Motor neuron (in vitro differentiated cells): ENCODE results near the gene MAP1LC3A. TPM values are rescaled to one million over a fixed set of nuclear protein-coding genes. Genes with fewer than 3 reads are reported as not detected.
"Not testable (repeated sequence)": the region's sequence is repeated elsewhere in the genome, so short reads cannot be mapped to it uniquely, and the experiment has no call there.

ENCODE experiments used
- ATAC-seq, 8 experiments: fragments of 200-7000 bp; cut with Tn5 transposase; replicated peaks in 6 of 8; 2 replicates each; pipeline ENCODE4 v1.8.0; 2021; ENCODE audit warnings: mild to moderate bottlenecking in 8 of 8, moderate library complexity in 8 of 8
- H3K27ac ChIP-seq, 2 donors: fragments of 250-450 bp; sonication (Bioruptor Pico); 2 replicates each; pipeline ENCODE4 v1.9.0; 2021; ENCODE audit warnings: antibody characterized with exemption in 2 of 2, mild to moderate bottlenecking in 2 of 2, moderate library complexity in 1 of 2
- H3K4me1 ChIP-seq, 2 donors: fragments of 250-450 bp; sonication (Bioruptor Pico); replicated peaks in 1 of 2; 2 replicates each; pipeline ENCODE4 v1.6.1; 2021; ENCODE audit warnings: antibody characterized with exemption in 2 of 2, mild to moderate bottlenecking in 2 of 2, moderate library complexity in 1 of 2
- H3K4me3 ChIP-seq, 5 donors: fragments of 250-450 bp; sonication (Bioruptor Pico); 2 replicates each; pipeline ENCODE4 v1.9.0; 2021; ENCODE audit warnings: antibody characterized with exemption in 5 of 5, mild to moderate bottlenecking in 5 of 5, moderate library complexity in 4 of 5
- WGBS, 10 experiments: fragments of 450-650 bp; shearing (Covaris generic); methylation state at CpG; one replicate each; pipeline ENCODE4 v1.0.0; 2022; 5-methylcytosine and 5-hydroxymethylcytosine counted together
- in situ Hi-C, 9 experiments: fragments of 400-800 bp; cut with MboI; loops; one replicate each; pipeline ENCODE4 v1.15.0; 2021; ENCODE audit warnings: low sequenced_read_pairs in 9 of 9, low pct_unique_long_range_greater_than_20kb in 2 of 9; ENCODE audit not compliant: unreplicated experiment in 9 of 9
- total RNA-seq, 8 experiments: library from RNA; unstranded; fragments of 300-600 nt; gene quantifications; 2 replicates each; pipeline versions ENCODE4 v1.2.3 to v1.2.4, GENCODE V29; 2022

The MAP1LC3A gene
- total RNA-seq, 8 experiments from 2014 or later: 14.5 to 80.4 (median 41.6) TPM

DNA sequence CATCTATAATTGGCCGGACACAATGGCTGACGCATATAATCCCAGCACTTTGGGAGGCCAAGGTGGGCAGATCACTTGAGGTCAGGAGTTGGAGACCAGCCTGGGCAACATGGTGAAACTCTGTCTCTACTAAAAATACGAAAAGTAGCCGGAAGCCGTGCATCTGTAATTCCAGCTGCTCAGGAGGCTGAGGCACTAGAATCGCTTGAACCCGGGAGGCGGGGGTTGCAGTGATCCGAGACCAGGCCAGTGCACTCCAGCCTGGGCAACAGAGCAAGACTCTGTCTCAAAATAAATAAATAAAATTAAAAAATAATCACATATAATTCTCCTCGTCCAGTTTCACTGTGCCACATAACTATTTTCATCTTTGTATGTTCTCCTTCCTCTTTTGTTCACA is 38.7 kb upstream of the MAP1LC3A start:
- H3K4me1 ChIP-seq, H3K4me3 ChIP-seq, ATAC-seq, in situ Hi-C loops, H3K27ac ChIP-seq: not testable (repeated sequence)
- 51 to 100% (median 95%) methylated on average over 1 to 10 of the region's 10 CpGs; no CpG with 5 or more reads in 1 of the 10 experiments for WGBS, 10 experiments

DNA sequence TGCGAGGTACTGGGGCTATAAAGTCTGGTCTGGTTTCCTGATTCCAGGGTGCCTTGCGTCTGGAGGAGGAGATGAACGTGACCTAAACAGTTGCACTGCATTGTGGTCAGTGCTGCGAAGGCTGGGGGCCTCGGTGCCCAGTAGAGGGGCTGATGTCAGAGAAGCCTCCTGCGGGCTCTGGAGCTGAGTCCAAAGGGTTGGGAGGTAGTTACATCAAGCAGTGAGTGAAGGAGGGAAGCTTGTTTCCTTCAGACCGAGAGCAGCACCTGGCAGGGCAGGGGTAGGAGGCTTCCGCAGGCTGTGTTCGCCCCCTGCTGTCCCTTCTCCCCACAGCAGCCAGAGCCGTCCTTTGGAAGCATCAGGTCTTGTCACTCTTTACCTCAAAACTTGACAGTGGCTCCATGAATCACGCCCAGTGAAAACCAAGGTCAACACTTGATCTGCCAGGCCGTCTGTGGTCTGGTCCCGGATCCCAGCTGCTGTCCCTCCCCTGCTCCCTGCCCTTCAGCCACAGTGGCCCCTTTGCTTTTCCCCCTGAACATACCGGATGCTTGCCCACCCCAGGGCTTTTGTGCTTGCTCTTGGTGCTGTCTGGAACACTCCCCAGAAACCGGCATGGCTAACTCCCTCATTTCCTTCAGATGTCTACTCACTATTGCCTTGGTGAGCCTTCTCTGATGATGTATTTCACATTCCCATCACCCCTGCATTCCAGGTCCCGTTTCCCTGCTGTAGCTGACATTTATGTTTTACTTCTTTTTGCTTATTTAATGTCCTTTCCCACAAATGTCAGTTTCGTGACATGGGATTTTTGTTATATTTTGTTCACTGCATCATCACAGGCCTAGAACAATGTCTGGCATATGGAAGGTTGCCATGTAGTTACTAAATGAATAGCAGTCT is 35.3 kb upstream of the MAP1LC3A start:
- peak; percentile 1 to 61 (median 46) for ATAC-seq
- Histone ChIP-seq H3K4me3 (no peak overlapping the region), H3K4me1 (no peaks in the 10 kb centered on the region), H3K27ac (no peak overlapping the region)
- WGBS, 10 experiments: 26 to 100% (median 58%) methylated on average over 1 to 8 of the region's 17 CpGs
- in situ Hi-C loops: no loop called here

DNA sequence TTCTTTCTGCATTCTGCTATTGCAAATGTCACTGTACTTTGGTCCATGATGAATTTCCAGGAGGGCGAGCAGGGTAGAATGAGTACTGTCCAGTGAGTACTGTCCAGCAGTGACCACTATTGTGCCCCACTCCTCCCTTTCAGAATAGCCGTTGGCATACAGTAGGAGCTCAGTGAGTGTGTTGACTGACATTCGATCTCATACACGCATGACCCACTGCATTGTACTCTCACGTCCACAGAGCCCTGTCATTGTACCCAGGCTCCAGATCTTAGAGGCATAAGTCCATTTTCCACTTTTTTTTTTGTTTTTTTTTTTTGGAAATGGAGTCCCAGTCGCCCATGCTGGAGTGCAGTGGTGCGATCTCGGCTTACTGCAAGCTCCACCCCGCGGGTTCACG is 34.1 kb upstream of the MAP1LC3A start:
- no peaks in the 10 kb centered on the region for H3K4me1 ChIP-seq
- no peak overlapping the region for H3K4me3 ChIP-seq
- 60 to 100% (median 95%) methylated on average over 1 to 10 of the region's 11 CpGs; no CpG with 5 or more reads in 2 of the 10 experiments for WGBS, 10 experiments
- in situ Hi-C loops: no loop called here
- no peak overlapping the region for H3K27ac ChIP-seq
- ATAC-seq: no peak

- Histone ChIP-seq H3K4me3 (no peak overlapping the region), H3K27ac (no peak overlapping the region), H3K4me1 (no peaks in the 10 kb centered on the region)
- 35 to 100% (median 92%) methylated on average over 1 to 7 of the region's 7 CpGs; no CpG with 5 or more reads in 2 of the 10 experiments for WGBS, 10 experiments
- in situ Hi-C loops: loop anchor here in 1 of 9 experiments (25.0 kb wide), 1 partner anchor 187 kb away; the partner anchor contains the start of gene TP53INP2
- ATAC-seq: peak in 1 of 8 experiments; percentile 2
Measured at GRCh38 chr20:34525342-34525708, 33.2 kb upstream of the MAP1LC3A start.

DNA sequence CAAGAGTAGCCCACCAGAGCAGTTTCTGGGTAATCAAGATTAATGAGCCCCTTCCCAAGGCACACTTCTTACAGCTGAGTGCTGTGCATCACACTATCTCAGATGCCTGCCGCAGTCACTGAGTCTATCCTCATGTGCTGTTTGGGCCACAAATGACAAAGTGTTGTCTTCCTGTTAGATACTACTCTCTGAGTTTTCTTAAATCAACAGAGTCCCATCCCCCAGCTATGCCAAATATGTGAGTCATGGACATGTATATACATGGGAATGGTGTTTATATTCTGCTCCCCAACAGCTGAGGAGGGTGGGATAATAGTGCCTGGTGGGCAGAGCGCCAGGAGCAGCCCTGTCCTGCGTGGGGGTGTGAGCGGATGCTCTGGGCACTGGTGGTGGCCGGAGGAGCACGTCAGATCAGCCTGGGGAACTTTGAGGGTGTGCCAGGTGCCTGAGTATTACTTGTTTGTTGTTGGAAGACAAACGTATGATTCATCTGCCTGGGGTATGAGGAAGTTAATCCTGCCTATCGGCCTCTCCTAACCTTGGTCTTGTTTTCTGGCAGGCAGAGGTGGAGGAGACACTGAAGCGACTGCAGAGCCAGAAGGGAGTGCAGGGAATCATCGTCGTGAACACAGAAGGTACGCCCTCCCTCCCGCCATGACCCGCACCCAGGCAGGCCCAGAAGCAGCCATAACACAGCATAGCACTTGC is 32.7 kb upstream of the MAP1LC3A start:
- in situ Hi-C loops: loop anchor here in 1 of 9 experiments (25.0 kb wide), 1 partner anchor 186 kb away; the partner anchor contains the start of gene TP53INP2
- Histone ChIP-seq H3K27ac (no peak overlapping the region), H3K4me1 (no peaks in the 10 kb centered on the region), H3K4me3 (no peak overlapping the region)
- ATAC-seq: peak in 7 of 8 experiments; percentile 28 to 91 (median 77)
- WGBS, 10 experiments: 0 to 100% (median 78%) methylated on average over 1 to 8 of the region's 14 CpGs; no CpG with 5 or more reads in 1 of the 10 experiments

- in situ Hi-C loops: loop anchor here in 1 of 9 experiments (25.0 kb wide), 1 partner anchor 186 kb away; the partner anchor contains the start of gene TP53INP2
- ATAC-seq: no peak
- H3K4me1 ChIP-seq: no peaks in the 10 kb centered on the region
- WGBS, 10 experiments: 52 to 100% (median 88%) methylated on average over 2 to 4 of the region's 5 CpGs; no CpG with 5 or more reads in 1 of the 10 experiments
- no peak overlapping the region for H3K27ac ChIP-seq
- H3K4me3 ChIP-seq: no peak overlapping the region
Measured at GRCh38 chr20:34526466-34526865, 32.1 kb upstream of the MAP1LC3A start.

GRCh38 chr20:34527016-34527415 is 31.5 kb upstream of the MAP1LC3A start:
- no peaks in the 10 kb centered on the region for H3K4me1 ChIP-seq
- ATAC-seq: no peak
- no peak overlapping the region for H3K27ac ChIP-seq
- in situ Hi-C loops: loop anchor here in 1 of 9 experiments (25.0 kb wide), 1 partner anchor 185 kb away; the partner anchor contains the start of gene TP53INP2
- H3K4me3 ChIP-seq: no peak overlapping the region
- WGBS, 10 experiments: 80 to 97% (median 93%) methylated on average over 1 to 10 of the region's 10 CpGs; no CpG with 5 or more reads in 1 of the 10 experiments

DNA sequence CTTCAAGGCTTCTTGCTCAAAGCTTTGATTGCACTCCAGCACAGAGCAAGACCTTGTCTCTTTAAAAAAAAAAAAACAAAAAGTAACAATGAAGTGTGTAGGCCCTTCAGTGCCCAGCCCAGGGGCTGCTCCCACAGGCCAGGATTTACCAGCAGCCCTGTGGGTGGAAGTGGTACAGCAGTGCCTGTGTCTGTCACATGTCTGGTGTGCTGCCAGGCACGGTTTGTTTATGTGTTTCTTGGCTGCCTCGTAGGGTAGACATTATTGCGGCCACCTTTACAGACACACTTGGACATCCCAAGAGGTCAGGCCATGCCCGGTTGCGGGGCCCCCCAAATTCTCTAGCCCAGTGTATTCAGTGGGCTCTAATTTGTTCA is 29.6 kb upstream of the MAP1LC3A start:
- H3K27ac ChIP-seq: no peak overlapping the region
- H3K4me3 ChIP-seq: no peak overlapping the region
- in situ Hi-C loops: loop anchor here in 1 of 9 experiments (25.0 kb wide), 1 partner anchor 183 kb away; the partner anchor contains the start of gene TP53INP2
- H3K4me1 ChIP-seq: no peaks in the 10 kb centered on the region
- peak in 1 of 8 experiments; percentile 39 for ATAC-seq
- WGBS, 10 experiments: 69 to 100% (median 93%) methylated on average over 2 to 3 of the region's 5 CpGs; no CpG with 5 or more reads in 5 of the 10 experiments

DNA sequence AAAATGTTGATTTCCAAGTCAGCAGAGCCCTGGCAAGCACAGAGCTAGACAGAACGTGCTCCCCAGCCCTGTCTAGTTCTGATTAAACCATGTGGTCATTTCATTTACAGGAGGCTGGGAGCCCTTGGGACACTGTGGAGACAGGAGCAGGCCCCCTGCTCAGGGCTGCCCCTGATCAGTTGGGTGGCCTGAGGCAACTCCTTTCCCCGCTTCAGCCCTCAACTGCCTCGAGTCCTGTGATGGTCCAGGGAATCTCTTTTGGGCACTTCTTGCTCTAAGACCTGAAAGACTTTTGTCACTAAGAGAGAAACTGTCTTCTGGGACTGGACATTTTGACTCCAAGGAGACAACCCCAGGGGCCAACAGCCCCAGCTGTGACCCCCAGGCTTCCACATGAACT is 28.8 kb upstream of the MAP1LC3A start:
- no peak overlapping the region for H3K27ac ChIP-seq
- no peak overlapping the region for H3K4me3 ChIP-seq
- WGBS, 10 experiments: 20 to 100% (median 80%) methylated on average over 1 to 3 of the region's 3 CpGs; no CpG with 5 or more reads in 5 of the 10 experiments
- no peak for ATAC-seq
- in situ Hi-C loops: loop anchor here in 1 of 9 experiments (25.0 kb wide), 1 partner anchor 183 kb away; the partner anchor contains the start of gene TP53INP2
- H3K4me1 ChIP-seq: no peaks in the 10 kb centered on the region

DNA sequence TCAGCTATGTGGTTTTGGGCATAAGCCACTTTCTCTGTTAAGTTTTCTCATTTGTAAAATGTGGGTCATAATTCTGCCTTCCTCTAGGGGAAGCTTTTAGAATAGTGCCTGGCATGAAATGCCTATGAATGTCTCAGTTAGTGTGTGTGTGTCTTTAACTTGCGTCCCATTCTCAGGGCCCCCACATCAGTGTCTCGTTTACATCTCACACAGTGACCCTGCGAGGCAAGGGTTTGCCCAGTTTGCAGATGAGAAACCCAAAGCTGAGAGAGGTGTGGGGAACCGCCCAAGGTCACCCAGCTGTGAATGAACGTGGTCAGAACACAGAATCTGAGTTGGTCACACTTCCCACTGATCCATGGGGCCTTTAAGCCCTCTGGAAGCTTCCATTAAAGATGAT is 28.2 kb upstream of the MAP1LC3A start:
- no peak overlapping the region for H3K4me3 ChIP-seq
- no peak for ATAC-seq
- 53 to 90% (median 80%) methylated on average over 2 to 3 of the region's 5 CpGs; no CpG with 5 or more reads in 5 of the 10 experiments for WGBS, 10 experiments
- H3K27ac ChIP-seq: no peak overlapping the region
- in situ Hi-C loops: loop anchor here in 1 of 9 experiments (25.0 kb wide), 1 partner anchor 182 kb away; the partner anchor contains the start of gene TP53INP2
- H3K4me1 ChIP-seq: no peaks in the 10 kb centered on the region

DNA sequence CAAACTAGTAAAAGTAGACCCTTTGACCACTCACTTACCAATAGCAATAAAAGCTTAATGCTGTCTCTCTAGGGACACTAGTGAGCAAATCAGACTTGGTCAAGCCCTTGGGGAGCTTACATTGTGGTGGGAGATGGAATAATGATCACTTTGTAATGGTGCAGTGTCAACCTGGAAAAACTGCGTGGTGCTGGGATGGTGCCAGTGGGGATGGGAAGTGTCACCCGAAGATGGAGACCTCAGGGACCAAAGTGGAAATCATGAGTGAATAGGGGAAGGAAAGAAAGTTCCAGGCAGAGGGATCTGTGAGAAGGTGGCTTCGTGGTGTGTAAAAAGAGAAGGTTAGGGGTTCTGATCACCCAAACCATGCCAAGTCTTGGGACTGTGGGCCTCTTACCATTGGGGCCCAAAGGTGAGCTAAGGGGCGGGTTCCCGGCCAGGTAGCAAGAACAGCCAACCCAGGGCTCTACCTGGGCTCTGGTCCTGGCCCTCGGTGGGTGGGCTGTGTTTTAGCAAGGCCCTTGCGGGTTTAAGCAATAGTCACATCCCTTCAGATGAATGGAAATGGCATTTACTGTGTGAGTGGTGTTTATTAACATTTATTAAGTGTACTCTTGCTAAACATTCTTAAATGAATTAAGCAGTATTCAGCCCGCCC is 26.8 kb upstream of the MAP1LC3A start:
- Histone ChIP-seq H3K4me1 (no peaks in the 10 kb centered on the region), H3K4me3 (no peak overlapping the region), H3K27ac (no peak overlapping the region)
- 85 to 100% (median 97%) methylated on average over 1 to 5 of the region's 8 CpGs; no CpG with 5 or more reads in 2 of the 10 experiments for WGBS, 10 experiments
- no peak for ATAC-seq
- in situ Hi-C loops: loop anchor here in 1 of 9 experiments (25.0 kb wide), 1 partner anchor 181 kb away; the partner anchor contains the start of gene TP53INP2

DNA sequence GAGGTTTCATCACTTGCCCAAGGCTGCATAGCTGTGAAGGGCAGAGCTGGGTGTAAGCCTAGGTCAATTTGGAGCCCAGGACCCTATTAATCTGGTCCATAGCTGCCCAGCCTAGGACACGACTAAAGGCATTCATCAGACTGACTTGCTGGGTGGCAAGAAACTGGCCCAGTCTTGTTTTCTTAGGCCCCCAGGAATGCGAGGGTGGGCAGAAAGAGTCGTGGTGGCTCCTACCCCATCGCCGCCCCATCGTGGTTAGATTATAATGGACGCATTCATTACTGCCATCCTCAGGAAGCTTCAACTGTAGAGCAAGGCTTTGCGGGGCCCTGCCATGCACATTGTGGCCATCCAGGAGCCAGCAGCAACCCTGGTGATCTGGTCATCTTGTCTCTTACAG is 26.2 kb upstream of the MAP1LC3A start:
- ATAC-seq: no peak
- 43 to 95% (median 90%) methylated on average over 1 to 7 of the region's 8 CpGs; no CpG with 5 or more reads in 4 of the 10 experiments for WGBS, 10 experiments

More for the DNA sequence above, 26.2 kb upstream of the MAP1LC3A start:
- H3K4me3 ChIP-seq: no peak overlapping the region
- no peaks in the 10 kb centered on the region for H3K4me1 ChIP-seq
- in situ Hi-C loops: loop anchor here in 1 of 9 experiments (25.0 kb wide), 1 partner anchor 180 kb away; the partner anchor contains the start of gene TP53INP2
- H3K27ac ChIP-seq: no peak overlapping the region
